BE2C (cell line): ENCODE measurements around the gene SPATA45.
"Not testable (repeated sequence)": the region's sequence is repeated elsewhere in the genome, so short reads cannot be mapped to it uniquely, and the experiment has no call there.

Experiments used
- DNase-seq: peaks from one replicate; pipeline ENCODE4 v3.0.0-alpha.2; 2020
- H3K27me3 ChIP-seq: fragments of 250-450 bp; sonication (Bioruptor Pico); 2 replicates; pipeline ENCODE4 v1.5.1; 2020; ENCODE audit warnings: mild to moderate bottlenecking
- H3K36me3 ChIP-seq: fragments of 250-450 bp; sonication (Bioruptor Pico); 2 replicates; pipeline ENCODE4 v1.5.1; 2020; ENCODE audit warnings: mild to moderate bottlenecking
- H3K4me1 ChIP-seq: fragments of 250-450 bp; sonication (Bioruptor Pico); 2 replicates; pipeline ENCODE4 v1.5.1; 2020
- H3K4me3 ChIP-seq: 2 replicates; pipeline ENCODE4 v1.5.1; 2011; ENCODE audit warnings: low read depth, low read length
- H3K9me3 ChIP-seq: fragments of 250-450 bp; sonication (Bioruptor Pico); 2 replicates; pipeline ENCODE4 v1.5.1; 2020
- TF ChIP-seq, protein P1 (sequence below): IDR thresholded peaks from 2 replicates; pipeline ENCODE4 v1.5.1; 2012; ENCODE audit warnings: mild to moderate bottlenecking, low read depth, low read length

The SPATA45 gene

DNA sequence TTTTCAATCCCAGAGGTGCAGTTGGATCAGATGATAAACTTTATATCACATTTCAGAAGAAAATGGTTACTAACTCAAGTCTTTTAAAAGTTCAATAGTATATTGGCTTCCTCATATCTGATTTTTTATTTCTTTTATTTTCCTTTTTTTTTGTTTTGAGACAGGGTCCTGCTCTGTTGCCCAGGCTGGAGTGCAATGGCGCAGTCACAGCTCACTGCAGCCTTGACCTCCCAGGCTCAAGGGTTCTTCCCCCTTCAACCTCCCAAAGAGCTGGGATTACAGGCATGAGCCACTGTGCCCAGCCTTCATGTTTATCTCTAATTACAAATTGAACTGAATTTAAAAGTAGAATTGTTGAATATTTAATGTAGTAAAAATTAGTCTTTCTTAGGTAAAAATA, 24.5 kb upstream of the SPATA45 start:
- no peak for DNase-seq
- Histone ChIP-seq H3K4me3 (no peak overlapping the region), H3K9me3 (no peaks in the 10 kb centered on the region), H3K36me3 (peaks cover 59% of the 10 kb centered on the region), H3K4me1 (no peaks in the 10 kb centered on the region), H3K27me3 (no peaks in the 10 kb centered on the region)
- TF ChIP-seq, protein P1, sequence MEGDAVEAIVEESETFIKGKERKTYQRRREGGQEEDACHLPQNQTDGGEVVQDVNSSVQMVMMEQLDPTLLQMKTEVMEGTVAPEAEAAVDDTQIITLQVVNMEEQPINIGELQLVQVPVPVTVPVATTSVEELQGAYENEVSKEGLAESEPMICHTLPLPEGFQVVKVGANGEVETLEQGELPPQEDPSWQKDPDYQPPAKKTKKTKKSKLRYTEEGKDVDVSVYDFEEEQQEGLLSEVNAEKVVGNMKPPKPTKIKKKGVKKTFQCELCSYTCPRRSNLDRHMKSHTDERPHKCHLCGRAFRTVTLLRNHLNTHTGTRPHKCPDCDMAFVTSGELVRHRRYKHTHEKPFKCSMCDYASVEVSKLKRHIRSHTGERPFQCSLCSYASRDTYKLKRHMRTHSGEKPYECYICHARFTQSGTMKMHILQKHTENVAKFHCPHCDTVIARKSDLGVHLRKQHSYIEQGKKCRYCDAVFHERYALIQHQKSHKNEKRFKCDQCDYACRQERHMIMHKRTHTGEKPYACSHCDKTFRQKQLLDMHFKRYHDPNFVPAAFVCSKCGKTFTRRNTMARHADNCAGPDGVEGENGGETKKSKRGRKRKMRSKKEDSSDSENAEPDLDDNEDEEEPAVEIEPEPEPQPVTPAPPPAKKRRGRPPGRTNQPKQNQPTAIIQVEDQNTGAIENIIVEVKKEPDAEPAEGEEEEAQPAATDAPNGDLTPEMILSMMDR: no peak

DNA sequence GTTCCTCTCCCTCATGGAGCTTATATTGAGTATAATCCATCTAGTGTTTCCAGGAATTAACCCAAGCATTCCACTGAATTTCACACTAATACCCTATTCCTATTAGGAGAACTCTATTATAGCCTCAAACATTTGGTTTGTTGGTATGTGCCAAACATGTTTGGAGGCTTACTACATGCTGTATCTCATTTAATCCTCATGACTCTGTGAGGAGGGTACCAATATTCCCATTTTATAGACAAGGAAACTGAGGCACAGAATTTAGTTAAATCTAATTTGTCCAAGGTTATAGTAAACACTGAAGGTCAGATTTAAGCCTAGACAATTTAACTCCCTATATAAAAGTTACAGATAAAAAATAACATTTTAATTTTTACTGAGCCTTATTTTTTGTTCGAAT, 19.7 kb upstream of the SPATA45 start:
- no peaks in the 10 kb centered on the region for H3K4me1 ChIP-seq
- H3K36me3 ChIP-seq: peaks cover 38% of the 10 kb centered on the region
- TF ChIP-seq, protein P1: no peak
- DNase-seq: no peak
- no peaks in the 10 kb centered on the region for H3K9me3 ChIP-seq
- H3K4me3 ChIP-seq: no peak overlapping the region
- no peaks in the 10 kb centered on the region for H3K27me3 ChIP-seq

DNA sequence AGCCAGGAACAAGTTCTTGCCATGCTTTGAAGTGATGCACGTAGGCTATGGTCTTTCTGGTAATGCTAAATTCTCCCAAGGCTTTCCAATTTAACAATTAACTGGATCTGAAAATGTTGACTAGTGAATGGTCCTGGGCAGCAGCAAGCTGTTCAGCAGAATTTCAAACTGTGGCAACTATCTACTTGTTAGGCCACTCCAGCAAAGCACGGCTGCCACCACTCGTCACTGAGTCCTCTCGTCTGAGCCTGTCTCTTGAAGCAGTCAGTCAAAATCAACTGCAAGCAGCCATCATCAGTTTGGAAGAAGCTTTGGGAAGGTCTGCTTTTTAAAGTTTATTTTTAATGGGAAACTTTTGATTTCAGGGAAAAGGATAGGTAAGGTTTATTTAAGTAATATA, 16.8 kb upstream of the SPATA45 start:
- no peak for DNase-seq
- no peak overlapping the region for H3K4me3 ChIP-seq
- no peaks in the 10 kb centered on the region for H3K4me1 ChIP-seq
- H3K27me3 ChIP-seq: no peaks in the 10 kb centered on the region
- no peaks in the 10 kb centered on the region for H3K9me3 ChIP-seq
- TF ChIP-seq, protein P1: no peak
- H3K36me3 ChIP-seq: peaks cover 38% of the 10 kb centered on the region

DNA sequence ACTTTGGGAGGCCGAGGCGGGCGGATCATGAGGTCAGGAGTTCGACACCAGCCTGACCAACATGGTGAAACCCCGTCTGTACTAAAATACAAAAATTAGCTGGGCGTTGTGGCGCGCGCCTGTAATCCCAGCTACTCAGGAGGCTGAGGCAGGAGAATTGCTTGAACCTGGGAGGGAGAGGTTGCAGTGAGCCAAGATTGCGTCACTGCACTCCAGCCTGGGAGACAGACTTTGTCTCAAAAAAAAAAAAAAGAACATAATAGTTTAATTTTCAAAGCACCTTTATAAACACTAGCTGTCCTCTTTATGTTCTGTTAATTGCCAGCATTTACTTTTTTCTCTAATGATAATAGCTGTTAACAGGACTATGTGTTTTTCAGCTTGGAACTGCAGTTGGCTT, 15.9 kb upstream of the SPATA45 start:
- DNase-seq, H3K4me3 ChIP-seq: not testable (repeated sequence)

DNA sequence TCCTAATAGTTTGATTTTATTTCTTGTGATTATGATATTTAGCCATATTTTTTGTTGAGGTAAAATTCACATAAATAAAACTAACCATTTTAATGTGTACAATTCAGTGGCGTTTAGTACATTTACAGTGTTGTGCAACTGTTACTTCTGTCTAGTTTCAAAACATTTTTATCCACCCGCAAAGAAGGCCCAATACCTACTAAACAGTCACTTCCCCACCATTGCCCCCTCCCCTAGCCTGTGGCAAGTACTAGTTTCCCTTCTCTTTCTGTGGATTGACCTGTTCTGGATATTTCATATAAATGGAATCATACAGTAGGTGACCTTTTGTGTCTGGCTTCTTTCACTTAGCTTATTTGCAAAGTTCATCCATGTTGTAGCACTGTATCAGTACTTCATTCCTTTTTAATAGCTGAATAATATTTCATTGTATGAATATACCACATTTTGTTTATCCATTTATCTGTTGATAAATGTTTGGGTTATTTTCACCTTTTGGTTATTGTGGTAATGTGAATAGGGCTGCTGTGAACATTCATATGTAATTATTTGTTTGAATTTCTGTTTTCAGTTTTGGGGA, 14.8 kb upstream of the SPATA45 start:
- no peaks in the 10 kb centered on the region for H3K4me1 ChIP-seq
- no peak for DNase-seq
- TF ChIP-seq, protein P1: no peak
- no peak overlapping the region for H3K4me3 ChIP-seq
- peaks cover 33% of the 10 kb centered on the region for H3K36me3 ChIP-seq
- no peaks in the 10 kb centered on the region for H3K27me3 ChIP-seq
- no peaks in the 10 kb centered on the region for H3K9me3 ChIP-seq

More for the DNA sequence above, 15.9 kb upstream of the SPATA45 start:
- not testable (repeated sequence) for H3K4me1 ChIP-seq, H3K27me3 ChIP-seq, H3K9me3 ChIP-seq
- H3K36me3 ChIP-seq: peaks cover 33% of the 10 kb centered on the region

DNA sequence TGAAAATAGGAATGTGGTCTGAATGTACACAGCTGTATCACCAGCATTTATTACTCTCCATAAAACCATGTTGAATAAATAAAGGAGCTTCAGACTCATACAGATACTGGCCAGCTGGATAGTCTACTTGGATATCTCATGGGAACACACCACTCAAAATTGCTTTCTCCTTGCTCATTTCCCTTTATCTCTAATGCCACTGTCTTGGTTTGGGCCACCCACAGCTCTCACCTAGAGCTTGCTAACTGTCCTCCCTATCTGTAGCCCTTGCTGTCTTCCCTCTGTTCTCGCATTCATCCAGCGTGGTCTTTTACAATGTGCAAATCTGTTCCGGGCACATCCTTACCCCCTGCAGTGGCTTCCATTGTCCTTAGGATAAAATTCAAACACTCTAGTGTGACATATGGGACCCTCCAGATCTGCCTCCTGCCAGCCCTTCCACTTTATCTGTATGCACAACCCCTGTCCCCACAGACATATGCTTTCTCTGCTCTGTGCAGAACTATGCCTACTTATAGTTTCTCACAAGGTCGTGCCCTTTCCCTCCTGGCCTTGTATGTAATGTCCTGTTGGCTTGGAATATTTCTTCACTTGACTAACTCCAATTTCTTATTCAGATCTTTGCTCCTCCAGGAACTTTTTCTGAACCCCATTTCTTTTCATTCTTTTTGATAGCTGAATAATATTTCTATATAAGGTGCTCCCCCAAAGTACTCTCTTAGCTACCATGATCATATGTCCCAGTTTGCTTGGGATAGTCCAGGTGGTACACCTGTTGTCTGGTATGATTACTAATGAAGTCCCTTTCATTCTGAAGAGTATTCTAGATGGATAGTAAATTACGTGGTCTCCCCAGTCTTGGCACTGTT, 13.5 kb upstream of the SPATA45 start:
- peak overlapping the region; percentile 6; the same call in 1 of the 2 replicates for H3K4me3 ChIP-seq
- DNase-seq: no peak
- H3K4me1 ChIP-seq: no peaks in the 10 kb centered on the region
- peaks cover 25% of the 10 kb centered on the region for H3K36me3 ChIP-seq
- no peaks in the 10 kb centered on the region for H3K9me3 ChIP-seq
- no peaks in the 10 kb centered on the region for H3K27me3 ChIP-seq
- TF ChIP-seq, protein P1: no peak
